Activated T-cell treated with anti-CD3 and anti-CD28 coated beads for 24 hours (primary cell): ENCODE measurements around the gene MYL5.

ENCODE experiments used
- DNase-seq: peaks from one replicate; pipeline ENCODE4 v3.0.0-alpha.2; 2020; ENCODE audit warnings: low read depth

The MYL5 gene

DNA sequence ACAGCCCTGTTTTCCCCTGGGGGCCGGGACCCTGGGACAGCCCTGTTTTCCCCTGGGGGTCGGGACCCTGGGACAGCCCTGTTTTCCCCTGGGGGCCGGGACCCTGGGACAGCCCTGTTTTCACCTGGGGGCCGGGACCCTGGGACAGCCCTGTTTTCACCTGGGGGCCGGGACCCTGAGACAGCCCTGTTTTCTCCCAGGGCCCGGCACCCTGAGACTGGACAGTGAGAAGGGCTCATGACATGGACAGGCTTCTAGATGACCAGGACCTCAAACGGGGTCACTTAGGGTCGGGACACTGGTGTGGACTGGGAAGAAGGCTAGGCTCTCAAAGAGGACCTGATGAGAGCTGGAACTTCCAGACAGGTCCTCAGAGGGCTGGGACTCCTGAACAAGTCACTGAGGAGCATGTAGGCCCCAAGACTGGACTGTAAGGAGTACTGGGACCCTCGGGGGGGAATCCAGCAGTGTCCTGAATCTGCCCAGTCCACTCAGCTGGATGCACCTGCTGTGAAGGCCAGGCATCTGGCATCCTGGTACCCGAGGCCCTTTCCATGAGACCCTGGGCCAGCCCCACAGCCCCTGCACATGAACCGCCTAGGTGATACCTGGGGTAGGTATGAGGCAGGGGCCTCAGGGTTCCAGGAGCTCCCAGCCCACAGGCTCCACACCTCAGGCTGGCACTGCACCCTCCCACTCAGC, 33.7 kb downstream of the MYL5 start:
- DNase-seq: no peak

- DNase-seq: no peak
Observed at GRCh38 chr4:708631-708933, 34.2 kb downstream of the MYL5 start.

DNA sequence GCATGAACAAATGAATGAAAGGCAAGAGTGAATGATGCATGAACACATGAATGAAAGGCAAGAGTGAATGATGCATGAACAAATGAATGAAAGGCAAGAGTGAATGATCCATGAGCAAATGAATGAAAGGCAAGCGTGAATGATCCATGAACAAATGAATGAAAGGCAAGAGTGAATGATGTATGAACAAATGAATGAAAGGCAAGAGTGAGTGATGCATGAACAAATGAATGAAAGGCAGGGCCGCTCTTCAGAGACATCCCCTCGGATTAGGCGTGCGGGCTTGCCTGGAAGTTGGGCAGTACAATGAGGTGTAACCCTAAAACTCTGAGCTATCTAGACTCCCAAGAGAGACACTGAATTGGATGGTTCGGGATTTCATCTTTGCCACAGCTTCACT, 35.0 kb downstream of the MYL5 start:
- DNase-seq: no peak

GRCh38 chr4:710116-710515, 35.8 kb downstream of the MYL5 start:
- DNase-seq: no peak

- DNase-seq: no peak
Observed at GRCh38 chr4:710916-711315, 36.6 kb downstream of the MYL5 start.

- DNase-seq: no peak
Observed at GRCh38 chr4:712093-712492, 37.8 kb downstream of the MYL5 start.

- no peak for DNase-seq
Observed at GRCh38 chr4:712916-713632, 38.7 kb downstream of the MYL5 start.

DNA sequence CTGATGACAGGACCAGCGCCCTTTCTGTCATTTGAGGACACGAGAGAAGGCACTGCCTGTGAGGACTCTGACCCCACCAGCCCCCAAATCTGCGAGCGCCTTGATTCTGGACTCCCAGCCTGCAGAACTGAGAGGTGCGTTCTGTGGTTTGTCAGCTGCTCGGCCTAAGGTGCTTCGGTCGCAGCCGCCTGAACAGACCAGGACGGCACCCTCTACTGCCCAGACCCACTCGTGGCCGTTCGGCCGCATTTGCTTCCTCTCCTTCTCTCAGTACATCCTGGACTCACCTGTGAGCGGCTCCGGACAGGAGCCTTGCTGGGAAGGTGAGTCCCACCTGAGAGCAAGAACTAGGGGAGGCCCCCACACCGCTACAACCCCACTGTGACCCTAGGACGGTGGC, 39.7 kb downstream of the MYL5 start:
- DNase-seq: no peak

DNA sequence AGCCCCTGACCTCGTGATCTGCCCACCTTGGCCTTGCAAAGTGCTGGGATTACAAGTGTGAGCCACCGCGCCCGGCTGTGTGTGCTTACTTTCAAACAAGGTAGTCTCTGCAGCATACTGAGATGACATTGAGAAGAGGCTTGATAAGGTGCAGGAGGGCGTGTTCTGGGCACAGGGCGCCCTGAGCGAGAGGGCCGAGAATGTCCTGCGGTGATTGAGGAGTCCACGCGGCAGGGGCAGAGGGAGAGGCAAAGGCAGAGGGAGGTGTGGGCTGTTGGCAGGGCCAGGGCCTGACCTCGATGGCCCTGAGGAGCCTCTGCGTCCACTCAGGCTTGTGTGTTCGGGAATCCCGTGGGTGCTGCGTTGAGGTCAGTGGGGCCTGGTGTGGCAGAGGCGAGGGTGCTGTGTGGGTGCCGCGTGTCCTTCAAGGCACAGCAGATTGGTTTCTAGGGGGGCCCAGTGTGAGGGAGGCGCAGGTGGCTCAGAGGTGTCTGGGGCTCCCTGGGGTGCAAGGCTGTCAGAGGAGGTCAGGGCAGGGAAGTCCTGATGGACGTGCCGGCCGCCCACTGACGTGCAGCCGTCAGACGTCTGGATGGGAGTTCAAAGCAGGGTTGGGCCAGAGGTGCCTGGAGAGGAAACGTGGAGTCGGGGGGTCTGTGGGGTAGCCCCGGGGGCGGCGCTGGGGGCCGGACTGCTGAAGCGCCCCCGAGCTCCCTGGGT, 43.4 kb downstream of the MYL5 start:
- no peak for DNase-seq

- DNase-seq: no peak
Observed at GRCh38 chr4:718460-718859, 44.1 kb downstream of the MYL5 start.

- DNase-seq: no peak
Observed at GRCh38 chr4:720111-720860, 45.9 kb downstream of the MYL5 start.

DNA sequence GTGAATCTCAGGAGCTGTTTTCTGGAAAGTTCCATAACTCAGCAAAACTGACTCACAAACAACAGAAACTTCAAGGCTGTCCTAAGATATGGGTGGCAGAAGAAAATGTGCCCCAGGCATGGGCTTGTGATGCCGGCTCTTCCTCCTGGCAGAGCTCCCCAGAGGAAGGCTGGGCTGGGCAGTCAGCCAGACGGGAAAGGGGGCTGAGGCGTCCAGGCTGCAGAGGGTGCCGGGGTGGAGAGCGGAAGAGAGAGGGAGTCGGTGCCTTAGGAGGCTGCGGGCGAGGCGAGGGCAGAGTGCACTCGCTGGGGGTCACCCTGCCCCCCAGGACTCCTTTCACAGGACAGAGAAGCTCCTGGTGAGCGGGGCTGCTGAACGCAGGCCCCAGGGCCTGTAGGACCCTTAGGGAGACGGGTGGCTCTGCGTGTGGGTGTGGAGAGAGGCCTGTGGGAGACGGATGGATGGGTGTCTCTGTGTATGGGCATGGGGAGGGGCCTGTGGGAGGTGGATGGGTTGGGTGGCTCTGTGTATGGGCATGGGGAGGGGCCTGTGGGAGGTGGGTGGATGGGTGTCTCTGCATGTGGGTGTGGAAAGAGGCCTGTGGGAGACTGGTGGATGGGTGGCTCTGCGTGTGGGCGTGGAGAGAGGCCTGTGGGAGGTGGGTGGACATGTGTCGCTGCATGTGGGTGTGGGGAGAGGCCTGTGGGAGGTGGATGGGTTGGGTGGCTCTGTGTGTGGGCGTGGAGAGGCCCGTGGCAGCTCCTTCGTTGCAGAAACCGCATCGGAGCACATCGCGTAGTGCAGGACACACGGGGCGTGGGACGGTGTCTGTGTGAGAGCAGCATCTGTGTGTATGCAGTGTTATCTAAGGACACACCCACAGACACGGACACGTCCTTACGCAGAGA, 47.2 kb downstream of the MYL5 start:
- no peak for DNase-seq

GRCh38 chr4:722169-722725, 47.9 kb downstream of the MYL5 start:
- no peak for DNase-seq

DNA sequence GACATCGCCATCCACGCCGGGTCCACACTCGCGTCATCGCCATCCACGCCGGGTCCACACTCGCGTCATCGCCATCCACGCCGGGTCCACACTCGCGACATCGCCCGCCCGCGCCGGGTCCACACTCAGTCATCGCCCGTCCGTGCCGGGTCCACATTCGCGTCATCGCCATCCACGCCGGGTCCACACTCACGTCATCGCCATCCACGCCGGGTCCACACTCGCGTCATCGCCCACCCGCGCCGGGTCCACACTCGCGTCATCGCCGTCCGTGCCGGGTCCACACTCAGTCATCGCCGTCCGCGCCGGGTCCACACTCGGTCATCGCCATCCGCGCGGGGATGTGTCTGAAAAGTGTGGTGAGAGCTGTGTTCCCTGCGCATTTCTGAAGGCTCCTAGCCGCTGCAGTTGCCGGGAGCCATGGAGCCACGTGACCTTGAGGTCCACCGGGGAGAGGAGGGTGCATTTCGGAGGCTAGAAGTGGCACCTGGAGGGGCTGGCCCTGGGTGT, 48.6 kb downstream of the MYL5 start:
- DNase-seq: no peak

- no peak for DNase-seq
Observed at GRCh38 chr4:723751-724530, 49.6 kb downstream of the MYL5 start.

GRCh38 chr4:725391-726234, 51.3 kb downstream of the MYL5 start:
- DNase-seq: no peak

- DNase-seq: no peak
Observed at GRCh38 chr4:726235-726787, 52.0 kb downstream of the MYL5 start.

DNA sequence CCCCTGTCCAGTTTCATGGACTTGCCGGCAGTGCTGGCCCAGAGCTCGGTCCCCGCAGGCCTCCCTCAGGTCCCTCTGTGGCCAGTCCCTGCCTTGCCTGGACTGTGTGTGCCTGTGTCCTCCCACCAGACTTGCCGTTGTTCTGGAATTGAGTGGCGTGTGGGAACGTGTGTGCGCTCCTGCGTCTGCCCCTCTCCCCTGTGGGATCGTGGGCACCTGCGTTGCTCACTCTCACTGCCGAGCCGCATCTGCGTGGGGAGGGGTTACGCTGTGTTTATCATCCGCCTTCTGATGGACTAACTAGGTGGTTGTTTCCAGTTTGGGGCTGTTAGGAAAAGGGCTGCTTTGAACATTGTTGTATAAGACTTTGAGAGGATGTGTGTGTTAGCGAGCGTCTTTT, 52.5 kb downstream of the MYL5 start:
- DNase-seq: no peak

GRCh38 chr4:727576-727975, 53.2 kb downstream of the MYL5 start:
- DNase-seq: no peak
